ENCODE measurements around the gene GABRR1.

DNA sequence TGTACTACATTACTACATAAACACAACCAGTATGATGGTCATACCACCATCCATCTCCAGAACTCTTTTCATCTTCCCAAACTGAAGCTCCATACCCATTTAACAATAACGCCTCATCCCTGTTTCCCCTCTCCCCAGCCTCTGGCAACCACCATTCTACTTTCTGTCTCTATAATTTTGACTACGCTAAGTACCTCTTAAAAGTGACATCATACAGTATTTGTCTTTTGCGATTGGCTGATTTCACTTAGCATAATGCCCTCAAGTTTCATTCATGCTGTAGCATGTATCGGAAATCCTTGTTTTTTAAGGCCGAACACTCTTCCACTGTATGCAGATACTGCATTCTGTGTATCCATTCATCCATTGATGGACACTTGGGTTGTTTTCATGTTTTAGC, 29.7 kb downstream of the GABRR1 start:
- TF ChIP-seq, protein P1, sequence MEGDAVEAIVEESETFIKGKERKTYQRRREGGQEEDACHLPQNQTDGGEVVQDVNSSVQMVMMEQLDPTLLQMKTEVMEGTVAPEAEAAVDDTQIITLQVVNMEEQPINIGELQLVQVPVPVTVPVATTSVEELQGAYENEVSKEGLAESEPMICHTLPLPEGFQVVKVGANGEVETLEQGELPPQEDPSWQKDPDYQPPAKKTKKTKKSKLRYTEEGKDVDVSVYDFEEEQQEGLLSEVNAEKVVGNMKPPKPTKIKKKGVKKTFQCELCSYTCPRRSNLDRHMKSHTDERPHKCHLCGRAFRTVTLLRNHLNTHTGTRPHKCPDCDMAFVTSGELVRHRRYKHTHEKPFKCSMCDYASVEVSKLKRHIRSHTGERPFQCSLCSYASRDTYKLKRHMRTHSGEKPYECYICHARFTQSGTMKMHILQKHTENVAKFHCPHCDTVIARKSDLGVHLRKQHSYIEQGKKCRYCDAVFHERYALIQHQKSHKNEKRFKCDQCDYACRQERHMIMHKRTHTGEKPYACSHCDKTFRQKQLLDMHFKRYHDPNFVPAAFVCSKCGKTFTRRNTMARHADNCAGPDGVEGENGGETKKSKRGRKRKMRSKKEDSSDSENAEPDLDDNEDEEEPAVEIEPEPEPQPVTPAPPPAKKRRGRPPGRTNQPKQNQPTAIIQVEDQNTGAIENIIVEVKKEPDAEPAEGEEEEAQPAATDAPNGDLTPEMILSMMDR (conservative IDR thresholded peaks at IDR 0.05 in 1 of 2, IDR thresholded peaks at IDR 0.05 in 1 of 2; ENCODE audit: low read depth in 1 of 2, low read length in 2 of 2), result no peak
- TF ChIP-seq EZH2 (IDR thresholded peaks at IDR 0.05; ENCODE audit: low read length, missing control alignments), result no peak
